GM23338 (cell line): Measurements from ENCODE around the gene CCBE1. TPM values are rescaled to one million over a fixed set of nuclear protein-coding genes. Genes with fewer than 3 reads are reported as not detected.
"Not testable (repeated sequence)": the region's sequence is repeated elsewhere in the genome, so short reads cannot be mapped to it uniquely, and the experiment has no call there.

ENCODE experiments used
- ATAC-seq: fragments of 200-7000 bp; cut with Tn5 transposase; 3 replicates; pipeline ENCODE4 v1.9.1; 2020
- DNase-seq: peaks from one replicate; pipeline ENCODE4 v3.0.0-alpha.2; 2015; ENCODE audit warnings: low spot score
- H2AFZ ChIP-seq: fragments of 200-600 bp; sonication (generic); 2 replicates; pipeline ENCODE4 v1.8.0; 2016; ENCODE audit warnings: antibody characterized with exemption, mild to moderate bottlenecking, moderate library complexity
- H3F3A ChIP-seq: fragments of 200-600 bp; sonication (generic); replicated peaks from 2 replicates; pipeline ENCODE4 v1.8.0; 2017; ENCODE audit warnings: antibody characterized with exemption, mixed run types, low read depth
- H3K27ac ChIP-seq: fragments of 200-600 bp; sonication (generic); 2 replicates; pipeline ENCODE4 v1.6.1; 2016; ENCODE audit warnings: low read depth
- H3K27me3 ChIP-seq: fragments of 200-600 bp; sonication (generic); 2 replicates; pipeline ENCODE4 v1.8.0; 2016; ENCODE audit warnings: mild to moderate bottlenecking, mixed run types, moderate library complexity; ENCODE audit not compliant: insufficient read depth
- H3K36me3 ChIP-seq: fragments of 200-600 bp; sonication (generic); 2 replicates; pipeline ENCODE4 v1.8.0; 2016; ENCODE audit warnings: mild to moderate bottlenecking; ENCODE audit not compliant: insufficient read depth
- H3K4me1 ChIP-seq: fragments of 200-600 bp; sonication (generic); 2 replicates; pipeline ENCODE4 v1.8.0; 2016; ENCODE audit warnings: mild to moderate bottlenecking, moderate library complexity; ENCODE audit not compliant: insufficient read depth
- H3K4me2 ChIP-seq: fragments of 200-600 bp; sonication (generic); 2 replicates; pipeline ENCODE4 v1.7.1; 2017; ENCODE audit warnings: mixed run types
- H3K4me3 ChIP-seq: fragments of 200-600 bp; sonication (generic); 2 replicates; pipeline ENCODE4 v1.6.1; 2016; ENCODE audit warnings: mixed run types
- H3K79me2 ChIP-seq: fragments of 200-600 bp; sonication (generic); replicated peaks from 2 replicates; pipeline ENCODE4 v1.8.0; 2017; ENCODE audit warnings: mild to moderate bottlenecking; ENCODE audit not compliant: insufficient read depth
- H3K9me2 ChIP-seq: fragments of 200-600 bp; sonication (generic); 2 replicates; pipeline ENCODE4 v1.8.0; 2017; ENCODE audit not compliant: insufficient read depth
- H4K20me1 ChIP-seq: fragments of 200-600 bp; sonication (generic); replicated peaks from 2 replicates; pipeline ENCODE4 v1.8.0; 2017; ENCODE audit warnings: mild to moderate bottlenecking; ENCODE audit not compliant: insufficient read depth
- H3K27ac Mint-ChIP-seq: 2 replicates; pipeline ENCODE4 v1.8.0; 2020; ENCODE audit warnings: inconsistent platforms, mild to moderate bottlenecking, moderate library complexity, mixed read lengths
- H3K27me3 Mint-ChIP-seq: 3 replicates; pipeline ENCODE4 v1.8.0; 2022; ENCODE audit warnings: low read depth, mild to moderate bottlenecking, moderate library complexity, mixed read lengths, inconsistent platforms; ENCODE audit not compliant: insufficient read depth, poor library complexity
- H3K36me3 Mint-ChIP-seq: 3 replicates; pipeline ENCODE4 v1.8.0; 2021; ENCODE audit warnings: low read depth, mild to moderate bottlenecking, inconsistent platforms, moderate library complexity, mixed read lengths
- H3K4me1 Mint-ChIP-seq: 3 replicates; pipeline ENCODE4 v1.8.0; 2020; ENCODE audit warnings: mild to moderate bottlenecking, inconsistent platforms, mixed read lengths
- H3K4me3 Mint-ChIP-seq: 3 replicates; pipeline ENCODE4 v1.8.0; 2021; ENCODE audit warnings: moderate library complexity, mild to moderate bottlenecking, inconsistent platforms, mixed read lengths
- H3K9me3 Mint-ChIP-seq: 3 replicates; pipeline ENCODE4 v1.8.0; 2020; ENCODE audit warnings: moderate library complexity, mild to moderate bottlenecking, inconsistent platforms, mixed read lengths
- CREB1 ChIP-seq: fragments of 250-450 bp; sonication (Bioruptor Pico); IDR thresholded peaks from 2 replicates; pipeline ENCODE4 v1.5.0; 2020; ENCODE audit warnings: low read depth, mild to moderate bottlenecking, moderate library complexity
- EZH2 ChIP-seq: fragments of 200-600 bp; sonication (generic); IDR thresholded peaks from one replicate; pipeline ENCODE4 v1.8.0; 2017; ENCODE audit warnings: antibody characterized with exemption, mild to moderate bottlenecking, low read depth; ENCODE audit not compliant: unreplicated experiment
- EZH2phosphoT487 ChIP-seq: fragments of 200-600 bp; sonication (generic); IDR thresholded peaks from one replicate; pipeline ENCODE4 v1.8.1; 2018; ENCODE audit warnings: antibody characterized with exemption; ENCODE audit not compliant: unreplicated experiment
- JUNB ChIP-seq: IDR thresholded peaks from one replicate; pipeline ENCODE4 v1.6.1; 2016; ENCODE audit warnings: antibody characterized with exemption; ENCODE audit not compliant: unreplicated experiment
- NANOG ChIP-seq: IDR thresholded peaks from 2 replicates; pipeline ENCODE4 v1.6.1; 2016; ENCODE audit warnings: antibody characterized with exemption, borderline replicate concordance
- ZNF114 ChIP-seq: fragments of 250-450 bp; sonication (Bioruptor Pico); IDR thresholded peaks from 2 replicates; pipeline ENCODE4 v1.5.0; 2020; ENCODE audit warnings: mild to moderate bottlenecking, moderate library complexity
- ZNF331 ChIP-seq: fragments of 250-450 bp; sonication (Bioruptor Pico); IDR thresholded peaks from 2 replicates; pipeline ENCODE4 v1.5.0; 2020; ENCODE audit warnings: low read depth, mild to moderate bottlenecking, moderate library complexity
- polyA plus RNA-seq: library from polyadenylated mRNA; unstranded; fragments of >200 nt; fragmentation: Nextera tagmentation; extraction: Ambion mirVana; gene quantifications from 2 replicates; pipeline ENCODE4 v1.2.1, GENCODE V29; 2016
- total RNA-seq: library from RNA; depleted of rRNA; stranded (reverse); fragments of >200 nt; shearing (Covaris generic); gene quantifications from 2 replicates; pipeline ENCODE4 v1.2.3, GENCODE V29; 2014
- TF ChIP-seq, protein P1 (sequence below), 2 experiments: fragments of 200-600 bp in 1 of 2; sonication (generic) in 1 of 2; conservative IDR thresholded peaks; 2 replicates each; pipeline versions ENCODE4 v1.5.1 to v1.6.1; 2016 to 2017; ENCODE audit warnings: antibody characterized with exemption in 2 of 2, low read depth in 2 of 2, mild to moderate bottlenecking in 2 of 2, moderate library complexity in 1 of 2
- TF ChIP-seq, protein P2 (sequence below): fragments of 250-450 bp; sonication (Bioruptor Pico); IDR thresholded peaks from 2 replicates; pipeline ENCODE4 v1.5.0; 2020; ENCODE audit warnings: mild to moderate bottlenecking, moderate library complexity

CCBE1 gene
- total and polyA plus RNA-seq, 2 experiments from 2014 or later: 2.1 to 2.6 TPM

- peaks cover 3% of the 10 kb centered on the region; the same call in 1 of the 3 replicates for H3K4me1 Mint-ChIP-seq
- no peaks in the 10 kb centered on the region; the same call in 2 of the 3 replicates for H3K36me3 Mint-ChIP-seq
- ATAC-seq: no peak
- no peak for DNase-seq
- Histone ChIP-seq H3K9me2 (no peaks in the 10 kb centered on the region; the same call in 1 of the 2 replicates), H3K27ac (no peak overlapping the region), H3K79me2 (no peaks in the 10 kb centered on the region), H3F3A (no peaks in the 10 kb centered on the region), H3K36me3 (no peaks in the 10 kb centered on the region), H4K20me1 (no peaks in the 10 kb centered on the region), H3K4me3 (no peak overlapping the region), H3K4me1 (no peaks in the 10 kb centered on the region), H3K27me3 (no peaks in the 10 kb centered on the region), H2AFZ (no peak overlapping the region), H3K4me2 (no peak overlapping the region)
- no peak overlapping the region for H3K27ac Mint-ChIP-seq
- peaks cover 2% of the 10 kb centered on the region for H3K27me3 Mint-ChIP-seq
- peaks cover 7% of the 10 kb centered on the region; the same call in 2 of the 3 replicates for H3K9me3 Mint-ChIP-seq
- TF ChIP-seq ZNF331 (CRISPR knock-in tag): no peak
- TF ChIP-seq, protein P1, sequence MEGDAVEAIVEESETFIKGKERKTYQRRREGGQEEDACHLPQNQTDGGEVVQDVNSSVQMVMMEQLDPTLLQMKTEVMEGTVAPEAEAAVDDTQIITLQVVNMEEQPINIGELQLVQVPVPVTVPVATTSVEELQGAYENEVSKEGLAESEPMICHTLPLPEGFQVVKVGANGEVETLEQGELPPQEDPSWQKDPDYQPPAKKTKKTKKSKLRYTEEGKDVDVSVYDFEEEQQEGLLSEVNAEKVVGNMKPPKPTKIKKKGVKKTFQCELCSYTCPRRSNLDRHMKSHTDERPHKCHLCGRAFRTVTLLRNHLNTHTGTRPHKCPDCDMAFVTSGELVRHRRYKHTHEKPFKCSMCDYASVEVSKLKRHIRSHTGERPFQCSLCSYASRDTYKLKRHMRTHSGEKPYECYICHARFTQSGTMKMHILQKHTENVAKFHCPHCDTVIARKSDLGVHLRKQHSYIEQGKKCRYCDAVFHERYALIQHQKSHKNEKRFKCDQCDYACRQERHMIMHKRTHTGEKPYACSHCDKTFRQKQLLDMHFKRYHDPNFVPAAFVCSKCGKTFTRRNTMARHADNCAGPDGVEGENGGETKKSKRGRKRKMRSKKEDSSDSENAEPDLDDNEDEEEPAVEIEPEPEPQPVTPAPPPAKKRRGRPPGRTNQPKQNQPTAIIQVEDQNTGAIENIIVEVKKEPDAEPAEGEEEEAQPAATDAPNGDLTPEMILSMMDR (conservative IDR thresholded peaks at IDR 0.05; ENCODE audit: low read depth in 2 of 2): no peak
- no peak for TF ChIP-seq EZH2
- H3K4me3 Mint-ChIP-seq: no peak overlapping the region
Measured at GRCh38 chr18:59737776-59738300, 40.6 kb upstream of the CCBE1 start.

DNA sequence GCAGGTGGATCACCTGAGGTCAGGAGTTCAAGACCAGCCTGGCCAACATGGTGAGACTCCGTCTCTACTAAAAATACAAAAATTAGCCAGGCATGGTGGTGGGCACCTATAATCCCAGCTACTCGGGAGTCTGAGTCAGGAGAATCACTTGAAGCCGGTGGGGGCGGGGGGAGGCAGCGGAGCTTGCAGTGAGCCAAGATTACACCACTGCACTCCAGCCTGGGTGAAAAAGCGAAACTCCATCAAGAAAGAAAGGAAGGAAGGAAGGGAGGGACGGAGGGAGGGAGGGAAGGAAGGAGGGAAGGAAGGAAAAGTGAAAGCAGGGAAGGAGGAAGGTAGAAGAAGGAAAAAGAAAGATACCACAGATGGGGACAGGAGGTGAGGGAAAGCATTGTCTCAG is 40.1 kb upstream of the CCBE1 start:
- H3K27me3 ChIP-seq, DNase-seq, ATAC-seq, H4K20me1 ChIP-seq, H3K4me3 ChIP-seq, H3K4me2 ChIP-seq, H3K36me3 ChIP-seq, H3K36me3 Mint-ChIP-seq, H3K4me1 ChIP-seq, H2AFZ ChIP-seq, H3K4me1 Mint-ChIP-seq, H3F3A ChIP-seq, H3K9me2 ChIP-seq, H3K9me3 Mint-ChIP-seq, H3K27me3 Mint-ChIP-seq, H3K79me2 ChIP-seq, H3K4me3 Mint-ChIP-seq, H3K27ac Mint-ChIP-seq, H3K27ac ChIP-seq: not testable (repeated sequence)

GRCh38 chr18:59736061-59736460 is 38.8 kb upstream of the CCBE1 start:
- Histone ChIP-seq H3K9me2 (no peaks in the 10 kb centered on the region; the same call in 1 of the 2 replicates), H3K4me1 (no peaks in the 10 kb centered on the region), H3K4me3 (no peak overlapping the region), H3K27ac (no peak overlapping the region), H3K79me2 (no peaks in the 10 kb centered on the region), H3K36me3 (no peaks in the 10 kb centered on the region), H3K4me2 (no peak overlapping the region), H2AFZ (no peak overlapping the region), H3K27me3 (no peaks in the 10 kb centered on the region), H3F3A (no peaks in the 10 kb centered on the region), H4K20me1 (no peaks in the 10 kb centered on the region)
- H3K4me1 Mint-ChIP-seq: peaks cover 3% of the 10 kb centered on the region; the same call in 1 of the 3 replicates
- peaks cover 2% of the 10 kb centered on the region for H3K27me3 Mint-ChIP-seq
- H3K27ac Mint-ChIP-seq: no peak overlapping the region
- DNase-seq (no peak), ATAC-seq (no peak)
- no peaks in the 10 kb centered on the region; the same call in 2 of the 3 replicates for H3K36me3 Mint-ChIP-seq
- no peak overlapping the region for H3K4me3 Mint-ChIP-seq
- peaks cover 7% of the 10 kb centered on the region; the same call in 2 of the 3 replicates for H3K9me3 Mint-ChIP-seq
- TF ChIP-seq EZH2: no peak
- TF ChIP-seq ZNF114 (CRISPR knock-in tag): no peak
- no peak for TF ChIP-seq EZH2phosphoT487
- TF ChIP-seq NANOG: no peak
- no peak for TF ChIP-seq CREB1 (CRISPR knock-in tag)
- TF ChIP-seq ZNF331 (CRISPR knock-in tag): no peak
- TF ChIP-seq JUNB: no peak
- TF ChIP-seq, protein P2, sequence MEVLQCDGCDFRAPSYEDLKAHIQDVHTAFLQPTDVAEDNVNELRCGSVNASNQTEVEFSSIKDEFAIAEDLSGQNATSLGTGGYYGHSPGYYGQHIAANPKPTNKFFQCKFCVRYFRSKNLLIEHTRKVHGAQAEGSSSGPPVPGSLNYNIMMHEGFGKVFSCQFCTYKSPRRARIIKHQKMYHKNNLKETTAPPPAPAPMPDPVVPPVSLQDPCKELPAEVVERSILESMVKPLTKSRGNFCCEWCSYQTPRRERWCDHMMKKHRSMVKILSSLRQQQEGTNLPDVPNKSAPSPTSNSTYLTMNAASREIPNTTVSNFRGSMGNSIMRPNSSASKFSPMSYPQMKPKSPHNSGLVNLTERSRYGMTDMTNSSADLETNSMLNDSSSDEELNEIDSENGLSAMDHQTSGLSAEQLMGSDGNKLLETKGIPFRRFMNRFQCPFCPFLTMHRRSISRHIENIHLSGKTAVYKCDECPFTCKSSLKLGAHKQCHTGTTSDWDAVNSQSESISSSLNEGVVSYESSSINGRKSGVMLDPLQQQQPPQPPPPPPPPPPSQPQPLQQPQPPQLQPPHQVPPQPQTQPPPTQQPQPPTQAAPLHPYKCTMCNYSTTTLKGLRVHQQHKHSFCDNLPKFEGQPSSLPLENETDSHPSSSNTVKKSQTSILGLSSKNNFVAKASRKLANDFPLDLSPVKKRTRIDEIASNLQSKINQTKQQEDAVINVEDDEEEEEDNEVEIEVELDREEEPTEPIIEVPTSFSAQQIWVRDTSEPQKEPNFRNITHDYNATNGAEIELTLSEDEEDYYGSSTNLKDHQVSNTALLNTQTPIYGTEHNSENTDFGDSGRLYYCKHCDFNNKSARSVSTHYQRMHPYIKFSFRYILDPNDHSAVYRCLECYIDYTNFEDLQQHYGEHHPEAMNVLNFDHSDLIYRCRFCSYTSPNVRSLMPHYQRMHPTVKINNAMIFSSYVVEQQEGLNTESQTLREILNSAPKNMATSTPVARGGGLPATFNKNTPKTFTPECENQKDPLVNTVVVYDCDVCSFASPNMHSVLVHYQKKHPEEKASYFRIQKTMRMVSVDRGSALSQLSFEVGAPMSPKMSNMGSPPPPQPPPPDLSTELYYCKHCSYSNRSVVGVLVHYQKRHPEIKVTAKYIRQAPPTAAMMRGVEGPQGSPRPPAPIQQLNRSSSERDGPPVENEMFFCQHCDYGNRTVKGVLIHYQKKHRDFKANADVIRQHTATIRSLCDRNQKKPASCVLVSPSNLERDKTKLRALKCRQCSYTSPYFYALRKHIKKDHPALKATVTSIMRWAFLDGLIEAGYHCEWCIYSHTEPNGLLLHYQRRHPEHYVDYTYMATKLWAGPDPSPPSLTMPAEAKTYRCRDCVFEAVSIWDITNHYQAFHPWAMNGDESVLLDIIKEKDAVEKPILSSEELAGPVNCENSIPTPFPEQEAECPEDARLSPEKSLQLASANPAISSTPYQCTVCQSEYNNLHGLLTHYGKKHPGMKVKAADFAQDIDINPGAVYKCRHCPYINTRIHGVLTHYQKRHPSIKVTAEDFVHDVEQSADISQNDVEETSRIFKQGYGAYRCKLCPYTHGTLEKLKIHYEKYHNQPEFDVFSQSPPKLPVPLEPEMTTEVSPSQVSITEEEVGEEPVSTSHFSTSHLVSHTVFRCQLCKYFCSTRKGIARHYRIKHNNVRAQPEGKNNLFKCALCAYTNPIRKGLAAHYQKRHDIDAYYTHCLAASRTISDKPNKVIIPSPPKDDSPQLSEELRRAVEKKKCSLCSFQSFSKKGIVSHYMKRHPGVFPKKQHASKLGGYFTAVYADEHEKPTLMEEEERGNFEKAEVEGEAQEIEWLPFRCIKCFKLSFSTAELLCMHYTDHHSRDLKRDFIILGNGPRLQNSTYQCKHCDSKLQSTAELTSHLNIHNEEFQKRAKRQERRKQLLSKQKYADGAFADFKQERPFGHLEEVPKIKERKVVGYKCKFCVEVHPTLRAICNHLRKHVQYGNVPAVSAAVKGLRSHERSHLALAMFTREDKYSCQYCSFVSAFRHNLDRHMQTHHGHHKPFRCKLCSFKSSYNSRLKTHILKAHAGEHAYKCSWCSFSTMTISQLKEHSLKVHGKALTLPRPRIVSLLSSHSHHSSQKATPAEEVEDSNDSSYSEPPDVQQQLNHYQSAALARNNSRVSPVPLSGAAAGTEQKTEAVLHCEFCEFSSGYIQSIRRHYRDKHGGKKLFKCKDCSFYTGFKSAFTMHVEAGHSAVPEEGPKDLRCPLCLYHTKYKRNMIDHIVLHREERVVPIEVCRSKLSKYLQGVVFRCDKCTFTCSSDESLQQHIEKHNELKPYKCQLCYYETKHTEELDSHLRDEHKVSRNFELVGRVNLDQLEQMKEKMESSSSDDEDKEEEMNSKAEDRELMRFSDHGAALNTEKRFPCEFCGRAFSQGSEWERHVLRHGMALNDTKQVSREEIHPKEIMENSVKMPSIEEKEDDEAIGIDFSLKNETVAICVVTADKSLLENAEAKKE: no peak
